ENCODE measurements around the gene TPST2. TPM values are rescaled to one million over a fixed set of nuclear protein-coding genes. Genes with fewer than 3 reads are reported as not detected.
A peak's percentile ranks its signal among the peaks of the same experiment; 100 is the strongest.

TPST2 gene
- total and polyA plus RNA-seq, 2 of the 4 experiments (the other 2 are of a cell fraction), result 42.5 to 63.6 TPM

- 80% methylated on average over 5 of the region's 12 CpGs; no CpG with 5 or more reads in 1 of the 2 experiments for WGBS, 2 experiments (ENCODE audit: extremely low coverage in 2 of 2, insufficient read length in 1 of 2)
- ATAC-seq (ENCODE audit: low read depth) (no peak), DNase-seq (no peak)
- Histone ChIP-seq H3K36me3 (ENCODE audit: control insufficient read depth, insufficient read depth, low read length) (no peaks in the 10 kb centered on the region), H3K79me1 (ENCODE audit: low read depth in 1 of 2, low read length in 2 of 2) (no peaks in the 10 kb centered on the region), H2BK15ac (ENCODE audit: low read depth, low read length) (no peak overlapping the region; the same call in 2 of the 3 replicates), H2BK5ac (ENCODE audit: low read depth, low read length, poor library complexity, severe bottlenecking) (no peak overlapping the region), H3K27me3 (ENCODE audit: control insufficient read depth, insufficient read depth, low read length) (peaks cover 31% of the 10 kb centered on the region), H3K4me3 (ENCODE audit: insufficient read depth, low read depth, low read length) (no peak overlapping the region), H2BK120ac (ENCODE audit: low read depth, low read length) (no peak overlapping the region), H3K9ac (ENCODE audit: low read depth, low read length) (no peak overlapping the region), H2AK9ac (replicated peaks; ENCODE audit: low read depth, low read length, poor library complexity) (no peak overlapping the region), H2AFZ (replicated peaks; ENCODE audit: low read length, poor library complexity) (peak overlapping the region; percentile 47), H3K9me3 (ENCODE audit: control insufficient read depth, insufficient read depth, low read length) (no peaks in the 10 kb centered on the region), H3K9me1 (ENCODE audit: insufficient read depth, low read length) (no peaks in the 10 kb centered on the region), H3K27ac (ENCODE audit: insufficient read depth, low read length) (no peak overlapping the region), H3K4me1 (ENCODE audit: control insufficient read depth, insufficient read depth, low read length) (no peaks in the 10 kb centered on the region), H4K91ac (ENCODE audit: insufficient read depth, low read depth, low read length) (no peak overlapping the region), H2AK5ac (ENCODE audit: low read depth, low read length) (no peak overlapping the region), H3K18ac (ENCODE audit: low read depth, low read length) (no peak overlapping the region), H3K23ac (ENCODE audit: low read depth, low read length) (no peak overlapping the region), H4K8ac (ENCODE audit: low read depth in 2 of 2, low read length in 2 of 2) (no peak overlapping the region), H4K5ac (ENCODE audit: low read depth, low read length) (no peak overlapping the region), H3K14ac (replicated peaks; ENCODE audit: low read depth, low read length) (no peak overlapping the region), H2BK20ac (ENCODE audit: low read depth, low read length) (no peak overlapping the region), H3K4ac (ENCODE audit: low read depth, low read length) (no peak overlapping the region), H3K56ac (ENCODE audit: extremely low read depth, insufficient read depth, low read length) (no peak overlapping the region), H3K4me2 (ENCODE audit: low read depth, low read length) (no peak overlapping the region), H4K20me1 (ENCODE audit: insufficient read depth, low read length) (no peaks in the 10 kb centered on the region)
- dilution Hi-C loops (cut with HindIII; ENCODE audit: low sequenced_read_pairs, unreplicated experiment), result no loop called here
- intact Hi-C loops (cut with micrococcal nuclease), result no loop called here
- in situ Hi-C loops (cut with MboI; ENCODE audit: low sequenced_read_pairs), result no loop called here
- ChIA-PET CTCF (no interaction called here), POLR2A (ENCODE audit: unreplicated experiment) (no interaction called here)
- TF ChIP-seq SMC3 (IDR thresholded peaks at IDR 0.05; ENCODE audit: low read depth, low read length) (no peak), BHLHE40 (IDR thresholded peaks at IDR 0.05; ENCODE audit: low read depth, low read length) (no peak), RFX5 (IDR thresholded peaks at IDR 0.05; ENCODE audit: low read depth, low read length) (no peak), MXI1 (IDR thresholded peaks at IDR 0.05; ENCODE audit: borderline replicate concordance, low read depth, low read length) (no peak), RCOR1 (IDR thresholded peaks at IDR 0.05; ENCODE audit: insufficient replicate concordance, low read length) (no peak), MAFK (IDR thresholded peaks at IDR 0.05; ENCODE audit: low read depth, low read length) (no peak), USF2 (IDR thresholded peaks at IDR 0.05; ENCODE audit: low read depth, low read length) (no peak)
- no TSS peak for BruUV-seq (replicated peaks)
These were observed 34.9 kb upstream of the TPST2 start for GRCh38 chr22:26624803-26625202.
